SK-N-DZ (cell line): ENCODE data around the gene CFAP74.

ENCODE experiments used
- DNase-seq: peaks from one replicate; pipeline ENCODE4 v3.0.0-alpha.2; 2015; ENCODE audit warnings: low spot score

Gene CFAP74

DNA sequence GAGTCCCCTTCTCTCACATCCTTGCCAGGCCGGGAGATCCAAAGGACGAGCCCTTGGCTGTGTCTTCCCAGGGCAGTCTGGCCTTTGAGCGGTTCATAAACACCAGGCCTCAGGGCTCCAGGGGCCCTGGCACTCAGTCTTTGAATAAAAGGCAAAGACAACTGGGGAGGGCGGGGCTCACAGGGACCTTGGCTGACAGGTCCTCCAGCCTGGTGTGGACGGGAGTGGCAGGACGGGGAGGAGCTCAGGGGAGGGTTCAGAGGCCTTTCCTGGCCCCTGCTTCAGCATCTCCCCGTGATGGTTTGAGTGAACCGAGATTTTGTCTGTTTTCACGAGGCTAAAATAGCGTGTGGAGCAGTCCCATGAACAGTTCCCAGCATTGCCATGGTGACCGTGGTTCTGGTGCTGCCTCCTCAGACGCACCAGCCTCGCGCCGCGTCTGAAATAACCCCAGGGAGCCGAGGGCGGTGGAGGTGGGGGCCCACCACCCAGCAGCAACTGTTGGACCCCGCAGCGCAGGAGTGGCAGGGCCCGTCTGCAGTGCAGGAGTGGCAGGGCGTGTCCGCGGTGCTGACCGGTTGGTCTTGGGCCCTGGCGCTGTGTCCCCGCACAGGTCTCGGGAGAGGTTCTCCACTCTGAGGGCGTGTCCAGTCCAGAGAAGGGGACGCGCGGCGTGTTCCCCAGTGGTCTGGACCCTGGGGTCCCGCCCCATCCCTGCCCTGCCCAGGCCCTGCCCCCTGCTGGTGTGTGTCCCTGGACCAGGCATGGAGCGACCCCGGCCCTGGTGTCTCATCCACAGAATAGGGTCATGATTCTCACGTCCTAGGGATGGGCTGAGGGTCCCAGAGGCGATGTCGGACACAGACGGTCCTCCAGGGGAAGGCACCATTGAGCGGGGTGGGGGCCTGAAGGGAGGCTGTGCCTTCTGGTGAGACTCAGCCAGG lies 39.5 kb upstream of the CFAP74 start:
- no peak for DNase-seq

DNA sequence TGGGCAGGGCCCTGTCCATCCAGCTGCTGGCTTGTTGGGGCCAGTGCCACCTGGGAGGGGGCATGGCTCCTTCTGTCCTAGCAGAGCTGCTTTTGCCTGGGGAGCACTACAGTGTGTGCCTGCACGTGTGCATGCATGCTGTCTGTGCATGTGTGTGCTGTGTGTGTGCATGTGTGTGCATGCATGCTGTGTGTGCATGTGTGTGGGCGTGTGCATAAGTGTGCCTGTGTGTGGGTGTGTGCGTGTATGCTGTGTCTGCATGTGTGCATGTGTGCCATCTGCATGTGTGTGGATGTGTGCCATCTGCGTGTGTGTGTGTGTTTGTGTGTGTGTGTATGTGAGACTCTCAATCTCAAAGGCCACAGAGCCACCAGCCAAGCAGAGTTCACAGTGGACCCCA lies 38.3 kb upstream of the CFAP74 start:
- DNase-seq, result no peak

- no peak for DNase-seq
These were observed 37.7 kb upstream of the CFAP74 start for GRCh38 chr1:2041305-2041704.

- no peak for DNase-seq
These were observed 35.7 kb upstream of the CFAP74 start for GRCh38 chr1:2039251-2039650.

DNA sequence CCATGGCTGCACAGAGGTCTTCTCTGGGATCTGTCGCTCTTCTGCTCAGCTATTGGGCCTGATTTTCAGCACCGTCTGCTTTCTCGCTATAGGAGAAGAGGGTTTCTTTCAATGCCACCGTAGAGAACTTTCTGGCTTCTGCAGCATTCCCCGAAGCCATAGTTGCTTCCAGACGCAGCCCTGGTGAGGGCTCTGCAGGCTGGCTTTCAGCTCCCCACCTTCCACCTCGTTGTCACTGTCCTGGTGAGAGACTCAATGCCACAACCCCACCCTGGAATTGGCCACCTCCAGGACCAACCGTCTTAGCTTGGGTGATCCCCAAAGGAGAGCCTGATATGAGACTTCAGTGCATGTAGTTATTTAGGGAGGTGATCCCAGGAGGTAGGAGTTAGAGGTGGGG lies 34.6 kb upstream of the CFAP74 start:
- no peak for DNase-seq

DNA sequence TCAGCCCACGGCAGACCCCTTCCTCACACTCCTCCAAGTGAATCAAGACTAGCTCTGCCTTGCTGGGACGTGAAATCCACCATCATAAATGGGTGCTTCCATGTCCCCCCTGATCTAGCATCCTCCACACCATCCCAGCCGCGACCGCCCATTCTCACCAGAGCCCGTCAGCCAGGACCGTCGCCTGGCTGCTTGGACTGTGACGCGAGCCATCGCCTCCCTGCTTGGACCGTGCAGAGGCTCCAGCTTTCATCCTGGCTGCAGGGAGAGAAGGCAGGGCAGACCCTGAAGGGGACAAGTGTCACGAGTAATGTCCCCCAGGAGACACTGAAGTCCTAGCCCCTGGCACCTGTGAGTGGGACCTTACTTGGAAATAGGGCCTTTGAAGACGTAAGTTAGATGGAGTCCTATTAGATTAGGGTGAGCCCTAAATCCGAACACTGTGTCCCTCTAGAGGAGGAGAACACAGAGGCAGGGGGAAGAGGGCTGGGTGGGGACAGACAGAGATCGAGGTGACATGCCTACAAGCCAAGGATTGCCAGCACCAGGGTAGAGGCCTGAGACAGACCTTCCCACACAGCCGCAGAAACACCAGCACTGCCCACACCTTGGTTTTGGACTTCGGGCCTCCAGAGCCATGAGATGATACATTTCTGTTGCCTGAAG lies 33.9 kb upstream of the CFAP74 start:
- no peak for DNase-seq

GRCh38 chr1:2036287-2036686 lies 32.7 kb upstream of the CFAP74 start:
- DNase-seq, result no peak

- DNase-seq, result no peak
These were observed 29.6 kb upstream of the CFAP74 start for GRCh38 chr1:2033165-2033564.

DNA sequence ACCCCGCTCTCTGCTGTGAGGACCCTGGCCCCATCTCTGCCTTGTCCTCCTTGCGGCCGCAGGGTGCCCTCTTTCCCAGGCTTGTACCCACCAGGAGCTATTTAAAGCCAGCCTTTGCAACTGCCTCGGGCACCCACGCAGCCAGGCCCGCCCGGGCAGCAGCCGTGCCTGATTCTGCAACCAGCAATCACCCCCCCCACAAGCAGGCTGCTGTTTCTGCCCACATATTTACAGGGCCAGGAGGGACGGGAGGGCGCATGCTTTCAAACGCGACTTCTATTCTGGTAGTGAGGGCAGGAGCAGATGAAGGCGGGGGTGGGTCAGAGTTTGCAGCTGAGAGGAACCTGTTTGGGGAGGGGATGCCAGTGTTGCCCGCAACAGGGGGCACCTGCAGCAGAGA lies 29.2 kb upstream of the CFAP74 start:
- DNase-seq, result no peak

DNA sequence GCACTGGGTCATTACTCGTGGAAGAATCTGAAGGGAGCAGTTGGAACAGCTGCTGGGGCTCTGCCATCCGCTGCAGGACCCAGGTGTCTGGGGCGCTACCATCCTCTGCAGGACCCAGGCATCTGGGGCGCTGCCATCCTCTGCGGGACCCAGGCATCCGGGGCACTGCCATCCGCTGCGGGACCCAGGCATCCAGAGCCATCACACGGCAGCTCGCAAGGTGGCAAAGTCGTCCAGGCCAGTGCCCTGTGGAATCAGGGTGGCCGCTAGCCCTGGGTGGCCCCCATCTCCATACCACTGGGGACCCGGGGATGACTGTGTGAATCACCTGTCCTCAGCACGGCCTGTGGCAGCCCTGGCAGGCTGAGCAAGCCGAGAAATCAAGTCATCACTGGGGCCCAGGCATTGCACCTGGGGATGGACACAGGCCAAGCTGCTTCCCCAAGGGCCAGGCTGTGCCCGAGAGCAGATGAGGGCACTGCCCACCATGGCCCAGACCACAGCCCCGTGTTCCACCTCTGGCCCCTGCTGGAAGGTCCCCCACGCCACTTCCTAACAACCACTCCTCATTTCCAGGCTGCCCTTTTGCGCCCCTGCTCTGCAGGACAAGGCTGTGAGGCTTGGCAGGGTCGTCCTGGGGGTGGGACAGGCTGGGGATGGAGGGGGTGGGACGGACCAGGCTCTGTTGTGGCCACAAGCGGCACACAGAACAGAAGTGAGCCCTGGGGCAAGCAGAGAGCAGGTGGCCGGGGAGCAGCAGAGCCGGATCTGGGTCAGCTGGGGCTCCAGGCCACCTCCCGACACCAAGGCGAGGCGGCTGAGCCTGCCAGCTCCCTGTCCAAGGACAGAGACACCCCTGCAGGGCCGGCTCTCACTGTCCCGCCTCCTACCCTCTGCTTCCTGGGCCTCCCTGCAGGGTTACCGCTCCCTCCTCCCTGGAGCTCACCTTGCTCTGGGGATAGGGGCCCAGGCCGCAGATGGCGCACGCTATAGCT lies 28.3 kb upstream of the CFAP74 start:
- DNase-seq, result no peak

GRCh38 chr1:2030076-2030871 lies 26.7 kb upstream of the CFAP74 start:
- no peak for DNase-seq

DNA sequence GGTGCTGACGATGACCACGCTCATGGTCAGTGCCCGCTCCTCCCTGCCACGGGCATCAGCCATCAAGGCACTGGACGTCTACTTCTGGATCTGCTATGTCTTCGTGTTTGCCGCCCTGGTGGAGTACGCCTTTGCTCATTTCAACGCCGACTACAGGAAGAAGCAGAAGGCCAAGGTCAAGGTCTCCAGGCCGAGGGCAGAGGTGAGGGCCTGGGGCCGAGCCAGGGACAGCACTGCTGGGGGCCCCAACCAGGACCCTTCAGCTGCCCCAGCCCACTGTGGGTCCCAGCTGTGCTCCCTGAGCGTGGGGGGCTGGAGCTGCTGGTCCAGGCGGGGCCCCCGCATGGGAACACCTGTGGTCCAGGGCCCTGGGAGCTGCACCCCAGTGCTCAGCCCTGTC lies 26.0 kb upstream of the CFAP74 start:
- no peak for DNase-seq

- DNase-seq, result no peak
These were observed 25.4 kb upstream of the CFAP74 start for GRCh38 chr1:2028870-2029560.

DNA sequence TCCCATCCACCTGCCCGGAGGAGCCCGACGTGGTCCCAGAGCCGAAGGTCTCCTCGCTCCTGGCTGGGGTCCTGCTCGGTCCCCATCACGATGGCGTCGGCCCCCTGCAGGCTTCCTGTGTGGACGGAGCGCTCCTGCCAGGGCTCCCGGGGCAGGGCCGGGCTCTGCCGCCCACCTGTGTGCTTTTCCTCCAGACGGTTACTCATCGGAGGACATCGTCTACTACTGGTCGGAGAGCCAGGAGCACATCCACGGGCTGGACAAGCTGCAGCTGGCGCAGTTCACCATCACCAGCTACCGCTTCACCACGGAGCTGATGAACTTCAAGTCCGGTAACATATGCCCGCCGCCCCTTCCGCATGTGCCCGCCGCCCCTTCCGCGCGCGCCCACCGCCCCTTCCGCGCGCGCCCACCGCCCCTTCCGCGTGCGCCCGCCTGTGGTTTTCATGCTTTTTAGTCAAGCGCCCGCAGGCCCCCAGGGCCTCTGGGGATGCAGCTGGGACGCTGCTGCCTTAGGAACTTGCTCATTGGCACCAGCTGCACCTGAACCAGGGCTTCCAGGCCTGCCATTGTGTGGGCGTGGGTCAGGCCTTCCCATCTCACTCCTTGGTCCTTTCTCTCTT lies 24.5 kb upstream of the CFAP74 start:
- DNase-seq, result no peak

DNA sequence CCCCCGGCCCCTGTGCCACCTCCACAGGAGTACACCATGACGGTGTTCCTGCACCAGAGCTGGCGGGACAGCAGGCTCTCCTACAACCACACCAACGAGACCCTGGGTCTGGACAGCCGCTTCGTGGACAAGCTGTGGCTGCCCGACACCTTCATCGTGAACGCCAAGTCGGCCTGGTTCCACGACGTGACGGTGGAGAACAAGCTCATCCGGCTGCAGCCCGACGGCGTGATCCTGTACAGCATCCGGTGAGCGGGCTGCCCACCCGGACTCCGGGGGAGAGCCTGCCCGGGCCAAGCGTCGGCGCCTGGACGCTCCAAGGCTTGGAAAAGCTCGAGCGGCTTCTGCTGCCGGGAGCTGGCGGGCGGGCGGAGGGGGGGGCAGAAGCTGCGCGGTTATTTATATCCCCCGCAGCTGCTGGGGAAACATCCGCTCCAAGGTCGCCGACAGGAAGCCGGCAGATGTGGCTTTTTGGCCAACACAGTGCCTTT lies 21.9 kb upstream of the CFAP74 start:
- no peak for DNase-seq

DNA sequence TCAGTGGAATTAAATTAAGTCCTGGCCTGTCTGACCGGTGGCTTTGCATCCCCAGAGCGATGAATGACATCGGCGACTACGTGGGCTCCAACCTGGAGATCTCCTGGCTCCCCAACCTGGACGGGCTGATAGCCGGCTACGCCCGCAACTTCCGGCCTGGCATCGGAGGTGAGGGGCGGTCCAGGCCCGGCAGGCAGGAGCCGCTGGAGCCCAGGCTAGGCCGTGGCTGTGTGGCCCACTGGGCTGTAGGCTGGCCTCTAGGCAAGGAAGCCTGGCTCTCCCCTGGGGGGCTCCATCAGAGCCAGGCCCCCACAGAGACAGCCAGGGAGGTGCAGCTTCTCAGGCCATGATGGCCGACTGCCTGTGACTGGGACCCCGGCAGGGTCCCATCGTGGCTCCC lies 21.3 kb upstream of the CFAP74 start:
- DNase-seq, result no peak

DNA sequence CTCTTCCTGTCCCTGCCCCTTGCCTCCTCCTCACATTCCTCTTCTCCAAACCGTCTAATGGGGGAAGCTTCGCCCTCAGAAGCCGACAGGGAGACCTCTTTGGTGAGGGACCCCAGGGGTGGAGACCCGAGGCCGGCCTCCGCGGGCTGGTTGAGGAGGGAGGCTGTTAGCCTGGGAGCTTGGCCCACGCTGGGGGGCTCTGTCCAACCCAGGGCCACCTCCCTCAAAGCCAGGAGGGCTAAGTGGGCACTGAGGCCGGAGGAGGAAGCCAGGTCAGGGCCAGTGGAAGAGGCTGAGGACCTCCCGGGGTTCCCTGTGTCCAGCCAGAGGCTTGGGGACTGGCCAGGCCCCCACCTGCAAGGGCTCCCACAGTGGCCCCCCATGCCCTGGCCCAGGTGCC lies 20.9 kb upstream of the CFAP74 start:
- no peak for DNase-seq

DNA sequence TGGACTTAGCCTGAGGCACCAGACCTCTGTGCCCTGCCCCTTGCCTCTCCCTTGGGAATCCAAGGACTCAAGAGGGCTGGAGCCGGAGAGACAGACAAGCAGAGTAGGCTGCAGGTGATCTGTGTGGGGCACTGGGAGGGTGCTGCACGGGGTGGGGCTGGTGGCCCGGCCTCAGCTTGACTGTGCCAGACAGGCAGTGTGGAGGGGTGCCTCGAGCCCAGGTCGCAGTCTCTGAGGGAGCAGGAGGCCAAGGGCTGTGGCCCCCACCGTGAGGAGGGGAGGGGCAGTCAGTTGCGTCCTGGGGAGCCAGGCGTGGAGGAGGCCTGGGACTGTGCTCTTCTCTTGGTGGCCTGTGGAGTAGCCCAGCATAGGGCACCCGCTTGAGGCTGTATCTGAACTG lies 19.6 kb upstream of the CFAP74 start:
- no peak for DNase-seq

DNA sequence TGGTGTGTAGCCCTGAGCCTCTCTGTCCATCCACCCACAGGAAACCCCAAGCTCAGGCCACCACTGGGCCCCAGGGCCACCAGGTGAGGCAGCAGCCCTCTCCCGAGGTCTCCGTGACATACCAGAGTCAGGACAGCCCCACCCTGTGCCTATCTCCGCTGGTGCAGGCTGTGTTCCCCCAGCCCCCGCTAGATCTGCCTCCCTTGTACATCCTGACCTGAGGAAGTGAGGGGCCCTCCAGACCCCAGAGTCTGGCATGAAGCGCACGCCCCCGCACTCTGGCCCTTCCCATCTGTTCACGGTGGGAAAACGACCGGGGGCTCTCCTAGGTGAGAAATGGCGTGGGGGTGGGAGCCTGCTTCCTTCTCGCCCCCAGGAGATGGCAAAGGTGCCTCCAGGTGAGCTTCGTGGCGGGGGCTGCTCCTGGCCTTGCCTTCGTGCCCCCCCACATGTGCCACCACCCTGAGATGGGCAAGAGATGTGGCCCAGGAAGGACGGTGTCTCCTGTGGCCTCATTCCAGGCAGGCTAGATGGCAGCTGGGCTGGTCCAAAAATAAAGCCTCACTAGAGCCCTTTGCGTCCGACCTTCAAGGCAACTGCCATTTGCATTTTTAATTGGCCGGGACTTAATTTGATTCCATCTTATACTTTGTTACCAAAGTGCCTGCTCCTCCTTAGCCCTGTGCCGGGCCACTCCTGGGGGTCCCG lies 18.6 kb upstream of the CFAP74 start:
- DNase-seq, result no peak
